ENCODE results near the gene UBASH3B.

UBASH3B gene

DNA sequence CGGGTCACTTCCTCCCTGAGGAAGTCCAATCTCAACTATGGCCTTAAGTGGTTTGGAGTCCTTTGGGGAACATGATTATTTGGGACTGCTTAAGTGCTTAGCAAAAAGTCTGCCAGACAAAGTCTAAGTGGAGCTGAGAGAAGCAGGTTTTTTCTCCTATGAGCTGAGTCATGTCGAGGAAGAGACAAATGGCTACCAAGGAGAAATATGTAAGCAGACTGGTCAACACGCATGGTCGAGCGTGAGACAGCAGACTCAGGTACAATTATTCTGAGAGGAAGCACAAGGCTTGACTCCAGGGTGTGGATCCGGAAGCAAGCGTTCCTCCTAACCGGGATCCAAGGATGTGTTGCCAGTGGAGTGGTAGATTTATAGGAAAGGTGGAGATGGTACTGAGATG, 30.6 kb downstream of the UBASH3B start:
- no peak for DNase-seq (ENCODE audit: extremely low read depth, low read depth)
- TF ChIP-seq, protein P1, sequence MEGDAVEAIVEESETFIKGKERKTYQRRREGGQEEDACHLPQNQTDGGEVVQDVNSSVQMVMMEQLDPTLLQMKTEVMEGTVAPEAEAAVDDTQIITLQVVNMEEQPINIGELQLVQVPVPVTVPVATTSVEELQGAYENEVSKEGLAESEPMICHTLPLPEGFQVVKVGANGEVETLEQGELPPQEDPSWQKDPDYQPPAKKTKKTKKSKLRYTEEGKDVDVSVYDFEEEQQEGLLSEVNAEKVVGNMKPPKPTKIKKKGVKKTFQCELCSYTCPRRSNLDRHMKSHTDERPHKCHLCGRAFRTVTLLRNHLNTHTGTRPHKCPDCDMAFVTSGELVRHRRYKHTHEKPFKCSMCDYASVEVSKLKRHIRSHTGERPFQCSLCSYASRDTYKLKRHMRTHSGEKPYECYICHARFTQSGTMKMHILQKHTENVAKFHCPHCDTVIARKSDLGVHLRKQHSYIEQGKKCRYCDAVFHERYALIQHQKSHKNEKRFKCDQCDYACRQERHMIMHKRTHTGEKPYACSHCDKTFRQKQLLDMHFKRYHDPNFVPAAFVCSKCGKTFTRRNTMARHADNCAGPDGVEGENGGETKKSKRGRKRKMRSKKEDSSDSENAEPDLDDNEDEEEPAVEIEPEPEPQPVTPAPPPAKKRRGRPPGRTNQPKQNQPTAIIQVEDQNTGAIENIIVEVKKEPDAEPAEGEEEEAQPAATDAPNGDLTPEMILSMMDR (IDR thresholded peaks at IDR 0.05; ENCODE audit: low read depth, low read length), result no peak

DNA sequence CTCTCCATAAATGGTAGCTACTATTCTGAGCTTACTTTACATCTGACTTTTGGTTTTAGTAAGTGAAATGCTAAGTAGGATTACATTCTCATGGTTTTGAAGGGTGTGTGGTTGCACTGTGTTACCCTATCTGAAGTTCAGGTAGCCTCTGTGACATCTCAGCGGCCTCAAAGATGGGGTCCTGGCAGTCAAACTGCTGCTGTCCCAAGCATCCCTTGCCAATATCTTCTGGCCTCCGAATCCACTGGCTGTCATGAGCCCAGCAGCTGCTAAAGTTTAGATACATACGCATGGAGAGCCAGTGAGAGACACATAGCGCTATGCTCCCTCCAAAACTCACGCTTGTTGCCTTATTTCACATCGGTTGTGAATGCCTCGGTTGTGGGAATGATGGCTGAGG, 34.9 kb downstream of the UBASH3B start:
- TF ChIP-seq, protein P1 (IDR thresholded peaks at IDR 0.05; ENCODE audit: low read depth, low read length), result no peak
- no peak for DNase-seq (ENCODE audit: extremely low read depth, low read depth)

- no peak for DNase-seq (ENCODE audit: extremely low read depth, low read depth)
- TF ChIP-seq, protein P1 (IDR thresholded peaks at IDR 0.05; ENCODE audit: low read depth, low read length), result no peak
These were observed 35.5 kb downstream of the UBASH3B start for GRCh38 chr11:122690801-122691548.

- TF ChIP-seq, protein P1 (IDR thresholded peaks at IDR 0.05; ENCODE audit: low read depth, low read length), result no peak
- DNase-seq (ENCODE audit: extremely low read depth, low read depth), result no peak
These were observed 36.1 kb downstream of the UBASH3B start for GRCh38 chr11:122691549-122692150.

DNA sequence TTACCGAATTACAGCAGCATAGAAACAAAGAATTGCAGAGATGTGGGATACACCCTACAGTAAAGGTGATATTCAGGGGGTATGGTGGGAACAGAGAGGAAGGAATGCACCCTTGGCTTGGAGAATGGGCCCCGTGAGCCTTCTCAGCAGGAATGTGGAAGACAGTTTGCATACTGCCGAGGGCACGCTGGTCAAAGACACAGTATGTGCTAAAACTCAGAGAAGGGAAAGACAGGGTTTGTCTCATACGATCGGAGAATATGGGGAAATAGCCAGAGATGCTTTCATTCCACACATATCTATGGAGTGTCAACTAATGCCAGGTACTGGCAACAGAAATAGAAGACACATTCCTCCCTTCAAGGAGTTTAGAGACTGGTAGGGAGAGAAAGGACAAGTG, 36.9 kb downstream of the UBASH3B start:
- DNase-seq (ENCODE audit: extremely low read depth, low read depth), result no peak
- TF ChIP-seq, protein P1 (IDR thresholded peaks at IDR 0.05; ENCODE audit: low read depth, low read length), result no peak

DNA sequence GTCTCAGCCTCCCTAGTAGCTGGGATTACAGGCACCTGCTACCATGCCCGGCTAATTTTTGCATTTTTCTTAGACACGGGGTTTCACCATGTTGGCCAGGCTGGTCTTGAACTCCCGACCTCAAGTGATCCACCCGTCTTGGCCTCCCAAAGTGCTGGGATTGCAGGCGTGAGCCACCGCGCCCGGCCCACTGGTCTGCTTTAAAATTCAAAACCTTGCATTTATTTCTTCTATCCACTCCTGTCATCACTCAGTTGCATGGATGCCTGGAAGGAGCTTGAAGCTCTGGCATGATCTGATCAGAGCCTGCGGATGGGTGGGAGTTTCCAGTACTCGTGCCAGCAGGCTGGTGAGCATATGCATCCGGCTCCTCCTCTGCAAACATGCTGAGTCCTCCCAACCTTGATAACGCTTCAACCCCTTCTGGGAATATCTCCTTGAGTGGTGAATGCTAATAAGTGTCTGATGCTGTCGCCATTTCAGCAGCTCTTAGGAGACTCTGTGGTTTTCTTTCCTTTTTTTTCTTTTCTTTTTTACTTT, 39.6 kb downstream of the UBASH3B start:
- no peak for DNase-seq (ENCODE audit: extremely low read depth, low read depth)
- TF ChIP-seq, protein P1 (IDR thresholded peaks at IDR 0.05; ENCODE audit: low read depth, low read length), result no peak

- TF ChIP-seq, protein P1 (IDR thresholded peaks at IDR 0.05; ENCODE audit: low read depth, low read length), result no peak
- DNase-seq (ENCODE audit: extremely low read depth, low read depth), result no peak
These were observed 41.1 kb downstream of the UBASH3B start for GRCh38 chr11:122696662-122697061.
